Hepatocyte (in vitro differentiated cells): ENCODE results near the gene HIRA.

ENCODE experiments used
- EZH2 ChIP-seq: fragments of 200-600 bp; sonication (generic); IDR thresholded peaks from 2 replicates; pipeline ENCODE4 v1.6.1; 2016; ENCODE audit warnings: antibody characterized with exemption, mild to moderate bottlenecking, borderline replicate concordance
- EZH2phosphoT487 ChIP-seq: fragments of 200-600 bp; sonication (generic); IDR thresholded peaks from one replicate; pipeline ENCODE4 v1.6.1; 2018; ENCODE audit warnings: antibody characterized with exemption, mild to moderate bottlenecking, low read depth, moderate library complexity; ENCODE audit not compliant: unreplicated experiment, severe bottlenecking
- TF ChIP-seq, protein P1 (sequence below): fragments of 200-600 bp; sonication (generic); IDR thresholded peaks from 2 replicates; pipeline ENCODE4 v1.5.1; 2016; ENCODE audit warnings: antibody characterized with exemption, mild to moderate bottlenecking; ENCODE audit not compliant: poor library complexity

DNA sequence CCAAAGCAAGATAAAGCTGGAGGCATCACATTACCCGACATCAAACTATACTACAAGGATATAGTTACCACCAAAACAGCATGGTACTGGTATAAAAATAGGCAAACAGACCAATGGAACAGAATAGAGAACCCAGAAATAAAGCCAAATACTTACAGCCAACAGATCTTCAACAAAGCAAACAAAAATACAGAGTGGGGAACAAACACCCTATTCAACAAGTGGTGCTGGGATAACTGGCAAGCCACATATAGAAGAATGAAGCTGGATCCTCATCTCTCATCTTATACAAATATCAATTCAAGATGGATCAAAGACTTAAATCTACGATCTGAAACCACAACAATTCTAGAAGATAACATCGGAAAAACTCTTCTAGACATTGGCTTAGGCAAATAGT is 90.0 kb downstream of the HIRA start:
- TF ChIP-seq, protein P1, sequence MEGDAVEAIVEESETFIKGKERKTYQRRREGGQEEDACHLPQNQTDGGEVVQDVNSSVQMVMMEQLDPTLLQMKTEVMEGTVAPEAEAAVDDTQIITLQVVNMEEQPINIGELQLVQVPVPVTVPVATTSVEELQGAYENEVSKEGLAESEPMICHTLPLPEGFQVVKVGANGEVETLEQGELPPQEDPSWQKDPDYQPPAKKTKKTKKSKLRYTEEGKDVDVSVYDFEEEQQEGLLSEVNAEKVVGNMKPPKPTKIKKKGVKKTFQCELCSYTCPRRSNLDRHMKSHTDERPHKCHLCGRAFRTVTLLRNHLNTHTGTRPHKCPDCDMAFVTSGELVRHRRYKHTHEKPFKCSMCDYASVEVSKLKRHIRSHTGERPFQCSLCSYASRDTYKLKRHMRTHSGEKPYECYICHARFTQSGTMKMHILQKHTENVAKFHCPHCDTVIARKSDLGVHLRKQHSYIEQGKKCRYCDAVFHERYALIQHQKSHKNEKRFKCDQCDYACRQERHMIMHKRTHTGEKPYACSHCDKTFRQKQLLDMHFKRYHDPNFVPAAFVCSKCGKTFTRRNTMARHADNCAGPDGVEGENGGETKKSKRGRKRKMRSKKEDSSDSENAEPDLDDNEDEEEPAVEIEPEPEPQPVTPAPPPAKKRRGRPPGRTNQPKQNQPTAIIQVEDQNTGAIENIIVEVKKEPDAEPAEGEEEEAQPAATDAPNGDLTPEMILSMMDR = no peak
- TF ChIP-seq EZH2 = no peak
- TF ChIP-seq EZH2phosphoT487 = no peak
